ENCODE results near the gene ANLN.
"Not testable (repeated sequence)": the region's sequence is repeated elsewhere in the genome, so short reads cannot be mapped to it uniquely, and the experiment has no call there.

ANLN gene

DNA sequence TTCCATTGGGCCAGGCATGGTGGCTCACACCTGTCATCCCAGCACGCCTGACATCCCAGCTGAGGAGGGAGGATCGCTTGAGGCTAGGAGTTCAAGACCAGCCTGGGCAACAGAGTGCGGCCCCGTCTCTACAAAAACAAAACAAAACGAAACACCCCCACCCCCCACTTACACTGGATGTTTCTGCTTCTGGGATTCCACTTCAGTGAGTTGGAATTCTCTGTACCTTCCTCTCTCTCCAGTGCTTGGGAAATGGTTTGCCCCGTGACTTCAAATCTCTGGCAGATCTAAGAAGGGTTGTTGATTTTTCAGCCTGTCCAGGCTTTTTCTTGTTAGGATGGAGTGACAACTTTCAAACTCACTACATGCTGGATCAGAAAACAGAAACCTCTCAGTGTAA lies 106.9 kb downstream of the ANLN start:
- no peaks in the 10 kb centered on the region for H3K4me1 ChIP-seq (ENCODE audit: control insufficient read depth, insufficient read depth, low read depth, low read length)
- 79% methylated on average over 6 of the region's 6 CpGs for WGBS
- no peaks in the 10 kb centered on the region for H3K79me1 ChIP-seq (replicated peaks; ENCODE audit: low read length, poor library complexity, severe bottlenecking)
- no peak overlapping the region for H3K14ac ChIP-seq (ENCODE audit: low read length in 2 of 2)
- no peak overlapping the region for H2BK12ac ChIP-seq (ENCODE audit: low read length in 2 of 2)
- no peak overlapping the region for H4K8ac ChIP-seq (ENCODE audit: low read length)
- H4K91ac ChIP-seq (ENCODE audit: low read length) = no peak overlapping the region
- H2AFZ ChIP-seq (ENCODE audit: low read depth, low read length) = no peak overlapping the region
- H2BK15ac ChIP-seq (ENCODE audit: low read depth, poor library complexity, severe bottlenecking) = no peak overlapping the region
- H3K23ac ChIP-seq (ENCODE audit: low read length in 2 of 2) = no peak overlapping the region
- H2AK5ac ChIP-seq (ENCODE audit: low read length, severe bottlenecking) = no peak overlapping the region
- no peak overlapping the region for H3K18ac ChIP-seq (ENCODE audit: low read depth in 1 of 2, low read length in 2 of 2)
- no peaks in the 10 kb centered on the region for H3K36me3 ChIP-seq (ENCODE audit: control insufficient read depth in 1 of 2, insufficient read depth in 2 of 2, low read depth in 1 of 2, low read length in 2 of 2)
- no peak overlapping the region for H2BK5ac ChIP-seq (ENCODE audit: low read depth, low read length, poor library complexity, severe bottlenecking)
- peaks cover 0 to 3% of the 10 kb centered on the region in 2 experiments for H3K27me3 ChIP-seq (ENCODE audit: control insufficient read depth in 1 of 2, insufficient read depth in 1 of 2, low read length in 2 of 2)
- H2BK120ac ChIP-seq (ENCODE audit: low read depth, low read length) = no peak overlapping the region
- H3K9ac ChIP-seq (ENCODE audit: low read length) = no peak overlapping the region
- DNase-seq = no peak
- no peak overlapping the region for H3K4ac ChIP-seq (ENCODE audit: low read depth in 1 of 2, low read length in 2 of 2)
- no peak overlapping the region for H3K4me2 ChIP-seq (ENCODE audit: low read length, poor library complexity, severe bottlenecking)
- no peak overlapping the region for H3K4me3 ChIP-seq (ENCODE audit: insufficient read depth in 1 of 2, low read depth in 1 of 2, low read length in 2 of 2)
- H3K27ac ChIP-seq (ENCODE audit: low read length, poor library complexity, severe bottlenecking) = no peak overlapping the region
- no peaks in the 10 kb centered on the region for H3K9me3 ChIP-seq (ENCODE audit: control insufficient read depth, low read length)

- H2BK12ac ChIP-seq (ENCODE audit: low read length in 2 of 2); H4K8ac ChIP-seq (ENCODE audit: low read length); H2BK5ac ChIP-seq (ENCODE audit: low read depth, low read length, poor library complexity, severe bottlenecking); H3K27ac ChIP-seq (ENCODE audit: low read length, poor library complexity, severe bottlenecking); H3K27me3 ChIP-seq (ENCODE audit: control insufficient read depth in 1 of 2, insufficient read depth in 1 of 2, low read length in 2 of 2); H3K4me1 ChIP-seq (ENCODE audit: control insufficient read depth, insufficient read depth, low read depth, low read length); H2AK5ac ChIP-seq (ENCODE audit: low read length, severe bottlenecking); H3K14ac ChIP-seq (ENCODE audit: low read length in 2 of 2); H3K23ac ChIP-seq (ENCODE audit: low read length in 2 of 2); H3K9me3 ChIP-seq (ENCODE audit: control insufficient read depth, low read length); H3K4me3 ChIP-seq (ENCODE audit: insufficient read depth in 1 of 2, low read depth in 1 of 2, low read length in 2 of 2); H3K9ac ChIP-seq (ENCODE audit: low read length); H3K18ac ChIP-seq (ENCODE audit: low read depth in 1 of 2, low read length in 2 of 2); H3K36me3 ChIP-seq (ENCODE audit: control insufficient read depth in 1 of 2, insufficient read depth in 2 of 2, low read depth in 1 of 2, low read length in 2 of 2); H3K4me2 ChIP-seq (ENCODE audit: low read length, poor library complexity, severe bottlenecking); H3K4ac ChIP-seq (ENCODE audit: low read depth in 1 of 2, low read length in 2 of 2); H2BK120ac ChIP-seq (ENCODE audit: low read depth, low read length); H2BK15ac ChIP-seq (ENCODE audit: low read depth, poor library complexity, severe bottlenecking); H3K79me1 ChIP-seq (replicated peaks; ENCODE audit: low read length, poor library complexity, severe bottlenecking); H4K91ac ChIP-seq (ENCODE audit: low read length); H2AFZ ChIP-seq (ENCODE audit: low read depth, low read length): not testable (repeated sequence)
- 71% methylated on average over 4 of the region's 6 CpGs for WGBS
- DNase-seq = peak; percentile 27
These were observed 107.5 kb downstream of the ANLN start for GRCh38 chr7:36497176-36497575.

GRCh38 chr7:36497775-36498174 lies 108.1 kb downstream of the ANLN start:
- no peak overlapping the region for H2BK5ac ChIP-seq (ENCODE audit: low read depth, low read length, poor library complexity, severe bottlenecking)
- no peak overlapping the region for H3K23ac ChIP-seq (ENCODE audit: low read length in 2 of 2)
- H2AFZ ChIP-seq (ENCODE audit: low read depth, low read length) = no peak overlapping the region
- H3K27me3 ChIP-seq (ENCODE audit: control insufficient read depth in 1 of 2, insufficient read depth in 1 of 2, low read length in 2 of 2) = no peaks in the 10 kb centered on the region
- no peaks in the 10 kb centered on the region for H3K9me3 ChIP-seq (ENCODE audit: control insufficient read depth, low read length)
- H2AK5ac ChIP-seq (ENCODE audit: low read length, severe bottlenecking) = no peak overlapping the region
- no peaks in the 10 kb centered on the region for H3K4me1 ChIP-seq (ENCODE audit: control insufficient read depth, insufficient read depth, low read depth, low read length)
- 80% methylated on average over 4 of the region's 4 CpGs for WGBS
- H3K27ac ChIP-seq (ENCODE audit: low read length, poor library complexity, severe bottlenecking) = no peak overlapping the region
- no peaks in the 10 kb centered on the region for H3K79me1 ChIP-seq (replicated peaks; ENCODE audit: low read length, poor library complexity, severe bottlenecking)
- no peak overlapping the region for H3K4me2 ChIP-seq (ENCODE audit: low read length, poor library complexity, severe bottlenecking)
- no peak overlapping the region for H3K9ac ChIP-seq (ENCODE audit: low read length)
- DNase-seq = no peak
- H3K4ac ChIP-seq (ENCODE audit: low read depth in 1 of 2, low read length in 2 of 2) = no peak overlapping the region
- H3K36me3 ChIP-seq (ENCODE audit: control insufficient read depth in 1 of 2, insufficient read depth in 2 of 2, low read depth in 1 of 2, low read length in 2 of 2) = no peaks in the 10 kb centered on the region
- no peak overlapping the region for H4K91ac ChIP-seq (ENCODE audit: low read length)
- H2BK15ac ChIP-seq (ENCODE audit: low read depth, poor library complexity, severe bottlenecking) = peak overlapping the region; percentile 12
- no peak overlapping the region for H3K14ac ChIP-seq (ENCODE audit: low read length in 2 of 2)
- H3K4me3 ChIP-seq (ENCODE audit: insufficient read depth in 1 of 2, low read depth in 1 of 2, low read length in 2 of 2) = no peak overlapping the region
- no peak overlapping the region for H4K8ac ChIP-seq (ENCODE audit: low read length)
- no peak overlapping the region for H2BK12ac ChIP-seq (ENCODE audit: low read length in 2 of 2)
- H2BK120ac ChIP-seq (ENCODE audit: low read depth, low read length) = no peak overlapping the region
- peak overlapping the region in 1 of 2 experiments; percentile 29 for H3K18ac ChIP-seq (ENCODE audit: low read depth in 1 of 2, low read length in 2 of 2)

Data from mesenchymal stem cell (in vitro differentiated cells and primary cell).